GM18519 (cell line): ENCODE results near the gene RYR3.

Source experiments
- ATAC-seq: cut with Tn5 transposase; IDR thresholded peaks from one replicate; pipeline ENCODE4 v1.9.1; 2021; ENCODE audit warnings: mild to moderate bottlenecking, moderate library complexity; ENCODE audit not compliant: unreplicated experiment, low FRiP score

RYR3 gene

DNA sequence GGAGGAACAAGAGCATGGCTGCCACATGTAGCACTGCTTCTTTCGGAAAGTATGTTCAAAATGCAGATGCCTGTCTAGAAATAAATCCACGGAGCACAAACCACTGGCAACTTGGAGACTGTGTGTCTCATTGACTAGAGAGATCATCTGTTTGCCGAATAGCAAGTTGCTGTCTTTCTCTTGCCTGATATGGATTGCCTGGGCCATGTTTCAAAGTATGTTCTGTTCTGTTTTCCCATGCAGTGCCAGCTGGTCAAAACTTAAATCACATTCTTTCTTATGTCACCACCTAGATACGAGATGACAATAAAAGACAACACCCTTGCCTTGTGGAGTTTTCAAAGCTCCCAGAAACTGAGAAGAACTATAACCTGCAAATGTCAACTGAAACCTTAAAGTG is 318.9 kb downstream of the RYR3 start:
- ATAC-seq, result no peak

DNA sequence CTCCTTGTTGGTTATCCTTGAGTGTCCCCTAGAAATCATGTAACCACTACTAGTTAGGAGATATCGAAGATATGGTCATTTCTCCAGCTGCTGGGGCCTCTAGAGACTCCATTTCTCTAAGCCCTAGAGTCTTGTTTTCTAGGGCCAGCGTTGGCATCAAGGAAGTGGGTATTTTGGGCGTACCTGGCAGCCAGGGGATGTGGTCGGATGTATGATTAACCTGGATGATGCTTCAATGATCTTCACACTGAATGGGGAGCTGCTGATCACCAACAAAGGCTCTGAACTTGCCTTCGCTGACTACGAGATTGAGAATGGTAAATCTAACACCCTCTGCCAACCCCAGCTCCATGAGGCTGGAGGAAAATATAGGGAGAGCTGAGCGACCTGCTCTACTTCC is 325.5 kb downstream of the RYR3 start:
- ATAC-seq, result no peak

DNA sequence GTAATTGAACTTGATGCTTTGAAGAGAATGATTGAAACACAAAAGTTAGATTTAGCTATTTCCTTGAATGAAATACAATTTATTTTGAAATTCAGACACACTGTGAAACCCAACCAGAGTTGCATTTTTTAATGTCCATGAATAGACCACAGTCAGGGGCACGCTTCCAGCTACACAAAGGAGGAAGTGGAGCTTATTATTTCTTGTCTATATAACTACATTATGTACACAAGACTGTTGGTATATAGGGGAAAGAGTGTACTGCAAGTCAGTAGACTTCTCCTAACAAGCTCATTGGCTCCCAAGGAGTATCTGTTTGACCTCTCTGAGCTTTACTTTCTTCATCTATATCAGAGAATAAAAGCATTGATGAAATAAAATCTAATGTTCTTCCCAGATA is 326.2 kb downstream of the RYR3 start:
- no peak for ATAC-seq

DNA sequence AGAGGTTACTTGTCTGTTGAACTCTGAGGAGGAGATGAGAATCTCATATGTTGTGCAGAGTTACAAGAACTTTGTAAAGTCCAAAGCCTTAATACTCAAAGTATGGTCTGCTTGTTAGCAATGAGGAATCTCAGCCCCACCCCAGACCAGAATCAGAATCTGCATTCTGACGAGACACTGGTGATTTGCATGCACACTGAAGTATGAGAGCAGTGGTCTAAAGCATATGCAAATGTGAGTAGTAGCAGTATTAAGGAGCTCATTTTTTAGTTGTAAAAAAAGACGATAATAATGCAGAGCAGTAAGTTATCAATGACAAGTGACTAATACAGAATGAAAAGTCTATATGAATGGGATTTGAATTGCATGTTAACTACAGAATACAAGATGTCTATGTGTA is 327.7 kb downstream of the RYR3 start:
- ATAC-seq, result no peak

GRCh38 chr15:33639051-33639450 is 328.3 kb downstream of the RYR3 start:
- ATAC-seq, result no peak

GRCh38 chr15:33639456-33639855 is 328.7 kb downstream of the RYR3 start:
- no peak for ATAC-seq

DNA sequence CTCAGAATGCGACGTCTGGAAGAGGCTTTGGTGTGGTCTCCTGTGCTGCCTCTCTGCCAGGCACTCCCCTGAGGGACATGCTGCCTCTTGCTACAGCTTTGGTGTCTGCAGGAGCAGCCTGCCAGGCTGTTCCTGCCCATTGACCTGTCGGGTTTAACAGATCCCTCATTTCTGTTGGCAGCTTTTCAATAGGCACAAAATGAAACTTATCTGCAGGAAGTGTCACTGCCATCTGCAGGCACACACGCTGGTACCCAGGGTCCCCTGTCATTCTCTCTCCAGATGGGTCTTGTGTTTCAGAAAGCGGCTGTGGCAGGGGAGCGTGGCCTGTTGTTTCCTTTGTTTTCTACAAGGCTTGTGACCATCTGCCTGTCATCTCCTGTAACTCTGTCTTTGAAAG is 329.2 kb downstream of the RYR3 start:
- ATAC-seq, result no peak

DNA sequence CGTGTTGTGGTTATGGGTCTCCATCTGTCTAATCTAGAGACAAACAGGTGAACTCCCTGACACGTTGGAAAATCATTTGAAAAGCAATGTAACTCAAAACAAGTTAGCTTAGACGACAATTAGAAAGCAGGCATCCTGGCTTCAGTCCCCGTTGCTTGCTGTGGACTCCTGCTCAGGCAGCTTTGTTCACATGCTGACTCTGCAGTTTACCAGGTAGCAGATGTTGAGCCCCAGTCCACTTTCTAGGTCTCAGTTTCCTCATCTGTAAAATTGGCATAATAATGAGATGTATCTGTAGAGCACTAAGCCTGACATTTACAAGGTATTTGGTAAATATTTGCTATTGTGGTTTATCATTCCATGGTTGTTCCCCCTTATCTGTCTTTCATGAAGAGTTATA is 330.3 kb downstream of the RYR3 start:
- ATAC-seq, result no peak

DNA sequence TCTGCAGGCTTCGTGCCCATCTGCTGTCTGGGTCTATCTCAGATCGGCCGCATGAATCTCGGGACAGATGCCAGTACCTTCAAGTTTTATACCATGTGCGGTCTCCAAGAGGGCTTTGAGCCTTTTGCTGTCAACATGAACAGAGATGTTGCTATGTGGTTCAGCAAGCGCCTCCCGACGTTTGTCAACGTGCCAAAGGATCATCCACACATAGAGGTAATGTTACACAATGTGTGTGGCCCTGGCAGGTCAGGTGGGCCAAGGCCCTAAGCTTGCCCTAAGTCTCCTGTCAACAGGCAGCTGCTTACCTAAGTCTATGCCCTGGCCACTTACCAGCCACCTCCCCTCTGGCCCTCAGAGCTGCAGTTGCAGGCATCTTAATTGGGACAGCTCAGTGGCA is 333.5 kb downstream of the RYR3 start:
- no peak for ATAC-seq

GRCh38 chr15:33646744-33647143 is 336.0 kb downstream of the RYR3 start:
- no peak for ATAC-seq

DNA sequence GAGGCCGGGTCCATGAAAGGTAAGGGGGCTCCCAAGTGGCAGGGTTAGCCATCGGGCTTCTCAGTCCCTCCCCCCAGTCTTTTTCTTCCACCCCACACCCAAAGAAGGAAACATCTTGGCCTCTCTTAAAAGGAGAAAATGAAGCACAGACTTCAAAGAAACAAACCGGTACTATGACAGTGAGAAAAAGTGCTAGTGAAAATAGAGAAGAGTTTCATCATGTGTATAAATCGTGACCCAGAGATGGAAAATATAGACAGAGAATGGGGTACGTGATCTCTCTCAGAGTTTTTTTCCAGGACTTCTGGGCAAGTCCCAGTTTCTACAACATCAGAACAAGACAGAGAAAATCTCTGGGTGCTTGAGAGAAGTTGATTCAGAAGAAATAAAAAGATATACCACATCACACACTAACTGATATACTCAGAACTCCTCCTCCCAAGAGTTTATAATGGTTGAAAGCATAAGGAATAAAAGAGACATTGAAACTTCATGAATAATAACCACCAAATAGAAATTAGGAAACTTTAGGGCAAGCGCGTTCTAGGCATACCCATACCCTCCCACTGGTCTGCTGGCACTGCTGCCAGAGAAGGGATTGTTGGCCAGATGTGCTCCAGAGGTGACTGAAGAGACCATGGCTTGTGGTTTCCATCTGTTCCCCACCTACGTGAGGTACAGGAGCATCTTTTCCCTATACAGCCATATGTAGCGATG is 338.6 kb downstream of the RYR3 start:
- no peak for ATAC-seq

GRCh38 chr15:33654860-33655259 is 344.1 kb downstream of the RYR3 start:
- ATAC-seq, result no peak

- no peak for ATAC-seq
Measured at GRCh38 chr15:33655488-33655887, 344.7 kb downstream of the RYR3 start.

- no peak for ATAC-seq
Measured at GRCh38 chr15:33656168-33656567, 345.4 kb downstream of the RYR3 start.

GRCh38 chr15:33660151-33660550 is 349.4 kb downstream of the RYR3 start:
- ATAC-seq, result no peak

DNA sequence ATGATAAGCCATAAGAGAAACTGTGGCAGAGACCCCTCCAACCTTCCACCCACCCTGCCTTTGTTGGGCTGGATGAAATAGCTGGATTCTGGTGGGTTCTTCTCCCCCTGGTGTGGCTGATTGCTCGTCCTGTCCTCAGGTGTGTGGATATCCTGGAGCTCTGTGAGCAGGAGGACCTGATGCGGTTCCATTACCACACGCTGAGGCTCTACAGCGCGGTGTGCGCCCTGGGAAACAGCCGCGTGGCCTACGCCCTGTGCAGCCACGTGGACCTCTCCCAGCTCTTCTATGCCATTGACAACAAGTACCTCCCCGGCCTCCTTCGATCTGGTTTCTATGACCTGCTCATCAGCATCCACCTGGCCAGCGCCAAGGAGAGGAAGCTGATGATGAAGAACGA is 351.2 kb downstream of the RYR3 start:
- ATAC-seq, result no peak

GRCh38 chr15:33664947-33665346 is 354.2 kb downstream of the RYR3 start:
- no peak for ATAC-seq

GRCh38 chr15:33670567-33670966 is 359.8 kb downstream of the RYR3 start:
- no peak for ATAC-seq

GRCh38 chr15:33671456-33671855 is 360.7 kb downstream of the RYR3 start:
- ATAC-seq, result peak; percentile 73

DNA sequence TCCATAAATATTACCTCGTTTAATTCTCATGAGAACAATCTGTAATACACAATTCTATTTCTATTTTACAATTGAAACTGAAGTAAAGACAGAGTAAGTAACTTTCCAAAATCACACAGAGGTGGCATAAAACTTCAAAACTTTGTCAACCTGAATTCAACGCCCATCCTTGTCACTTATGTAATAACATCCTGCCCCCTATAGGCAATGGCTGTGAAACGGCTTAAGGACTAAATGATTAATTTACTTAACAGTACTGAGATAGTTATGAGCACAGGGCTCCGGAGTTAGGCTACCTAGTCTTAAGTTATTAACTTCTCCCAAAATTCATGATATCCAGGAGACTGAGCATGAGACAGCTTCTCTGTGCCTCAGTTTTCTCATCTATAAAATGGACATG is 364.5 kb downstream of the RYR3 start:
- ATAC-seq, result no peak

GRCh38 chr15:33677238-33677830 is 366.6 kb downstream of the RYR3 start:
- no peak for ATAC-seq

- ATAC-seq, result no peak
Measured at GRCh38 chr15:33678176-33678575, 367.4 kb downstream of the RYR3 start.

GRCh38 chr15:33678602-33679001 is 367.8 kb downstream of the RYR3 start:
- no peak for ATAC-seq
